GM10266 (cell line): ENCODE results near the gene TEF.

ENCODE experiments used
- DNase-seq: peaks from one replicate; pipeline ENCODE4 v3.0.0; 2012; ENCODE audit errors: extremely low spot score
- TF ChIP-seq, protein P1 (sequence below): IDR thresholded peaks from 2 replicates; pipeline ENCODE4 v1.5.1; 2012; ENCODE audit warnings: mild to moderate bottlenecking, low read depth; ENCODE audit not compliant: control insufficient read depth, insufficient read depth; ENCODE audit errors: missing control alignments

TEF gene

DNA sequence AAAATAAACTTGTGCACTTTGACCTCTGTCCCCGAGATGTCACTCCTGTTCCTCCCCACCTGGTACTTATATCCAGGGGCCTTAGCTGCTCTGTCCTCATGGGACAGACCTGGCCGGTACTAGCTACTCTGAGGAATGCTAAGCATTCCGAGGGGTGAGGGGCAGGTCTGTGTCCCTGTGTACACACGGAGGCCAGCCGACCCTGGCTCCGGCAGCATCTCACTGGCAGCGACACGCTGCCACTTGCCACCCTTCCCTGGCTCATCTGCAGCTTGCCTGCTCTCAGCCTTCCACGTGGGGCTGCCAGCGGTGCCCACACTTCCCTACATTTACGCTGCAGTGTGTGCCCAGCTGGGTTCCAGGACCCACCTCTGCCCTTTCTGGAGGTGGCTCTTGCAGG is 21.6 kb upstream of the TEF start:
- DNase-seq: no peak
- TF ChIP-seq, protein P1, sequence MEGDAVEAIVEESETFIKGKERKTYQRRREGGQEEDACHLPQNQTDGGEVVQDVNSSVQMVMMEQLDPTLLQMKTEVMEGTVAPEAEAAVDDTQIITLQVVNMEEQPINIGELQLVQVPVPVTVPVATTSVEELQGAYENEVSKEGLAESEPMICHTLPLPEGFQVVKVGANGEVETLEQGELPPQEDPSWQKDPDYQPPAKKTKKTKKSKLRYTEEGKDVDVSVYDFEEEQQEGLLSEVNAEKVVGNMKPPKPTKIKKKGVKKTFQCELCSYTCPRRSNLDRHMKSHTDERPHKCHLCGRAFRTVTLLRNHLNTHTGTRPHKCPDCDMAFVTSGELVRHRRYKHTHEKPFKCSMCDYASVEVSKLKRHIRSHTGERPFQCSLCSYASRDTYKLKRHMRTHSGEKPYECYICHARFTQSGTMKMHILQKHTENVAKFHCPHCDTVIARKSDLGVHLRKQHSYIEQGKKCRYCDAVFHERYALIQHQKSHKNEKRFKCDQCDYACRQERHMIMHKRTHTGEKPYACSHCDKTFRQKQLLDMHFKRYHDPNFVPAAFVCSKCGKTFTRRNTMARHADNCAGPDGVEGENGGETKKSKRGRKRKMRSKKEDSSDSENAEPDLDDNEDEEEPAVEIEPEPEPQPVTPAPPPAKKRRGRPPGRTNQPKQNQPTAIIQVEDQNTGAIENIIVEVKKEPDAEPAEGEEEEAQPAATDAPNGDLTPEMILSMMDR: no peak

DNA sequence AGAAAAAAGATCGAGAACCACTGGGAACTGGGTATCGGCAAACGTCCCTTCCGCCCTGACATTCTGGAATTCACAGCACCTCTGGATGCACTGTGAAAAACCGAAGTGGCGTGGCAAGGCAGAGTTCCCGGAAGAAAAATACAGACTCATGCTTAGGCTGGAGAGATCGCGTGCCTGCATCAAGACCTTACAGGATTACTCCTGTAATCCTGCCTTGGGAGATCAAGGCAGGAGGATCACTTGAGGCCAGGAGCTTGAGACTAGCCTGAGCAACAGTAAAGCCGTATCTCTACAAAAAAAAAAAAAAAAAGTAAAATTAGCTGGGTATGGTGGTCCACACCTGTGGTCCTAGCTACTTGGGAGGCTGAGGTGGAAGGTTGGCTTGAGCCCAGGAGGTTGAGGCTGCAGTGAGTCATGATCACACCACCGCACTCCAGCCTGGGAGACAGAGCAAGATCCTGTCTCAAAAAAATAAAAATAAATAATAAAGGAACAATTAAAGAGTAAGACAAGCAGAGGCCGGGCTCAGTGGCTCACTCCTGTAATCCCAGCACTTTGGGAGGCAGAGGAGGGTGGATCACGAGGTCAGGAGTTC is 19.9 kb upstream of the TEF start:
- TF ChIP-seq, protein P1: no peak
- DNase-seq: no peak

DNA sequence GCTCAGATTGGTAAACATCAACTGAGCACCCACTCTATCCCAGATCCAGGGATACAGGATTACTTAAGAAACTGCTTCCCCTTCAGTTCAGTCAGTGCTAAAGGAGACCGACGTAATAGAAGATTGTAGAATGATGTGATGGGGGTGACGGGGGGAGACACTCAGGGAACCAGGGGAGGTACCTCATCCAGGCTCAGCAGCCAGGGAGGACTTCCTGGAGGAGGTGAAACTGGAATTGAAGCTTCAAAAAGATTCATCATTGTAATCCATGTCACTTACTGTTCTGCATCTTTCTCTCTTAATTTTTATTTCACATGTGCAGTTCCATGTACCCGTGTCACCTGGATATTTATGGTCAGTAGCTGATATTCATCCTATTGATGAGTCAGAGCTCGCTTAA is 19.1 kb upstream of the TEF start:
- DNase-seq: no peak
- TF ChIP-seq, protein P1: no peak

DNA sequence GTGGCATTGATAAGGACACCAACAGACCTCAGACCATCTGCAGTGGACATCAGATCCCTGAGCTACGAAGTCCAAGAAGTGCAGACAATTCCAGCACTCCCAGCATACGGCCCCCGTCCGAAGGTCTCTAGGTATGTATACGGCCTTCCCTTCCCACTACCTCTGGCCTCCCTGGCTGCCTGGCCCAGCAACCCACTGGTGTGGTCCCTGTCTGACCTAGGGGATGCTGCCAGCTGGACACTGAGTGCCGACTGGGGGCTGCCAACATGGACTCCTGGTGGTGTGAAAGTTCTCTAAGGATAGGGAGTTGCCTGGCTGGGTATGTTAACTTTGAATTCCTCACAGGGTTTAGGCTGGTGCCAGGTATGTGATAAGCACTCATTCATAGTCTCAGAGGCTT is 17.5 kb upstream of the TEF start:
- DNase-seq: no peak
- TF ChIP-seq, protein P1: no peak

DNA sequence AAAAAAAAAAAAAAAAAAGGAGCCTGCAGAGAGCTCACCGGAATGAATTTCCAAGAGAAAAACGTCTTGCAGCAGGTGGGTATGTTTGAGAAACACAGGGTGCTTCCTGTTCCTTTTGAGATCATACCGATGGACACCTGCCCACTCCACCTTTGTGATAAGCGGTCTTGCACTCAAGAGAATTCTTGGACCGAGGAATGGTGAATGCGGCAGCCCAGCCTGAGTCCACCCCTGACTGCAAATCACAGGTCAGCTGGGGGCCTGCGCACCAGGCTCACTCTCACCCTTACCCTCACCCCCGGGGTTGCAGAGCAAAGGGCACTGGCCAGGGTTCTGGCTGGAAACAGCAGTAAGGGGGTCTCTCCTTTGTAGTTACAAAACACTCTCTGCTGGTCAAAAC is 16.8 kb upstream of the TEF start:
- DNase-seq: no peak
- TF ChIP-seq, protein P1: no peak

DNA sequence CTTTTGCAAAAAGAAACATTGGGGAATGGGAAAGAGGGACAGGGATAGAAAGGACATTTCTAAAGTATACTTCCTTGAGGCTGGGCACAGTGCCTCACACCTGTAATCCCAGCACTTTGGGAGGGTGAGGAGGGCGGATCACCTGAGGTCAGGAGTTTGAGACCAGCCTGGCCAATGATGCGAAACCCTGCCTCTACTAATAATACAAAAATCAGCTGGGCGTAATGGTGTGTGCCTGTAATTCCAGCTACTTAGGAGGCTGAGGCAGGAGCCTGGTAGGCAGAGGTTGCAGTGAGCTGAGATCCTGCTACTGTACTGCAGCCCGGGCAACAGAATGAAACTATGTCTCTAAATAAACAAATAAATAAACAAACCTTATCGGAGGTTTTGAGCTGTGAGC is 16.3 kb upstream of the TEF start:
- TF ChIP-seq, protein P1: no peak
- no peak for DNase-seq

DNA sequence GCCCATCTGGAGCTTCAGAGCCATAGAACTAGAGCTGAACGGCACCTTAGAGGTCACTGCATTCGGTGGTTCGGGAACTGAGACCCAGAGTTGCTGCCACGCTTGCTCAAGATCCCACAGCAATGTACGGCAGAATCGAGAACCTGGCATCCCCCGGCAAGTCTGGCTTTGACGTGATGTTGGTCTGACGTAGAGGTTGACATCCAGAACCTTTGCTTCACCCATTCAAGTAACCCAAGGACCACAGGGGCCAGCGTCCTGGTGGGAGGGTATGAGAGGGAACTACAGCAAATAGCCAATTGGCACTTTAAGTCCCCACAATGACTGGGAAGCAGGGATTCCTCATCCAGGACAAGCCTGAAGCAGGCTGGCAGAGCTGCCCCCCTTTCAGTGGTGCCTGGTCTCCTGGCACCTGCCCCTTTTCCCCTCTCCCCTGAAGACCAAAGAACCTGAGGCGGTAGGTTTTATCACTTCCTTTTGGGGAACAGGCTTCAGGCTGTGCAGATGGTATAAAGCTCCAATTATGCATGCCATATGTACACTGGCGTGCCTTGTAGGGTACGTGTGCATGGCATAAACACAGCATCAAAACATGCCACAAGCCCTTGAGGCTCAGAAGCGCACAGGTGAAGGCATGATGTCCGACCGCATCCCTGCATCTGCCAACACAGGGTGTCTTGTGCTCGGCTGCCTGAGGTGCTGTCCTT is 15.3 kb upstream of the TEF start:
- no peak for DNase-seq
- TF ChIP-seq, protein P1: no peak
